Tibial nerve (tissue), 4 donors: Measurements from ENCODE around the gene TMEM167A.

Experiments
- EP300 ChIP-seq, 2 donors: sonication (generic); formaldehyde crosslinking; IDR thresholded peaks; one replicate each; pipeline ENCODE4 v1.6.1; 2017; ENCODE audit warnings: antibody characterized with exemption in 2 of 2, mild to moderate bottlenecking in 1 of 2
- POLR2A ChIP-seq, 2 donors: fragments of 450-650 bp; IDR thresholded peaks; one replicate each; pipeline ENCODE4 v1.6.1; 2017; ENCODE audit warnings: antibody characterized with exemption in 2 of 2, mild to moderate bottlenecking in 2 of 2, moderate library complexity in 2 of 2
- TF ChIP-seq, protein P1 (sequence below), 5 experiments: fragments of 200-600 bp in 3 of 5; fragments of 450-650 bp in 2 of 5; sonication (generic) in 3 of 5; IDR thresholded peaks; one replicate each; pipeline ENCODE4 v1.5.1; 2016 to 2019; ENCODE audit warnings: antibody characterized with exemption in 5 of 5, mild to moderate bottlenecking in 3 of 5, moderate library complexity in 2 of 5

DNA sequence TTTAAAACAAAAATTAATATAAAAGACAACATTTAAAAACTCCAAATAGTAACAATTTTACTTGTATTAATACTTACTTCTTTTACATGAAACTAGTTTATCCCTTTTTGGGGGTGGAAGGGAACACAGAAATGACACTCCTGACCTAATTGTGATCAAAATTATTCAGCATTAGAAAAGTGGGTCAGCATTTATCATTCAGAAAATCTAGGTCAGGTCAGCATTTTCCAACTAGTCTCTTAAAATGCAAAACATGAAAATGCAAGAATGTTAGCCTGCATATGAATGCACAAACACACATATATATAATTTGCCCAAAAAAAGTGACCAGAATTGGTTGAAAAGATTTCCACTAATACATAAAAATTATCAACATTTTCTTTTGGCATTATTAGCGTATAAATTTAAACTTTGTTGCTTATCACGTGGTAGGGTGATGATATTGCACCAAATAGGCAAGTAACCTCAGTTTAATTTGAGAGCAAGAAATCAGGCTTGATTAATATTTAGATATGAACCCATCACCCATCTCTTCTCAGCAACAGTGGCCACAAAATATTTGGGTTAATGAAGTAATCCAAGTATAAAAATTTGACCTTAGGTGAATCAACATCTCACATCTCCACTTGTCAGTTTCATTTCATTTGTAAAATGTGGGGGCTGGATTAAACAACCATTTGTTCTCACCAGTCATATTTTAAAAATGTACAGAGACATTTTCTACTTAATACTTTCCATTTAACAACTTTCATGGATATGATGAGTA, 5.7 kb downstream of the TMEM167A start:
- TF ChIP-seq POLR2A (IDR thresholded peaks at IDR 0.05): no peak
- TF ChIP-seq, protein P1, sequence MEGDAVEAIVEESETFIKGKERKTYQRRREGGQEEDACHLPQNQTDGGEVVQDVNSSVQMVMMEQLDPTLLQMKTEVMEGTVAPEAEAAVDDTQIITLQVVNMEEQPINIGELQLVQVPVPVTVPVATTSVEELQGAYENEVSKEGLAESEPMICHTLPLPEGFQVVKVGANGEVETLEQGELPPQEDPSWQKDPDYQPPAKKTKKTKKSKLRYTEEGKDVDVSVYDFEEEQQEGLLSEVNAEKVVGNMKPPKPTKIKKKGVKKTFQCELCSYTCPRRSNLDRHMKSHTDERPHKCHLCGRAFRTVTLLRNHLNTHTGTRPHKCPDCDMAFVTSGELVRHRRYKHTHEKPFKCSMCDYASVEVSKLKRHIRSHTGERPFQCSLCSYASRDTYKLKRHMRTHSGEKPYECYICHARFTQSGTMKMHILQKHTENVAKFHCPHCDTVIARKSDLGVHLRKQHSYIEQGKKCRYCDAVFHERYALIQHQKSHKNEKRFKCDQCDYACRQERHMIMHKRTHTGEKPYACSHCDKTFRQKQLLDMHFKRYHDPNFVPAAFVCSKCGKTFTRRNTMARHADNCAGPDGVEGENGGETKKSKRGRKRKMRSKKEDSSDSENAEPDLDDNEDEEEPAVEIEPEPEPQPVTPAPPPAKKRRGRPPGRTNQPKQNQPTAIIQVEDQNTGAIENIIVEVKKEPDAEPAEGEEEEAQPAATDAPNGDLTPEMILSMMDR (IDR thresholded peaks at IDR 0.05): no peak
- no peak for TF ChIP-seq EP300 (IDR thresholded peaks at IDR 0.05)
